Left renal cortex interstitium (tissue), 4 donors: ENCODE data around the gene CLRN2. TPM values are rescaled to one million over a fixed set of nuclear protein-coding genes. Genes with fewer than 3 reads are reported as not detected.

ENCODE experiments used
- DNase-seq, 4 donors: peaks; one replicate each; pipeline ENCODE4 v3.0.0-alpha.2; 2013; ENCODE audit warnings: low read depth in 4 of 4, low spot score in 2 of 4, missing footprints in 1 of 4
- polyA plus RNA-seq, 4 donors: library from polyadenylated mRNA; unstranded; fragments of 120-200 nt; gene quantifications; one replicate each; pipeline ENCODE4 v1.2.1, GENCODE V29; 2013; ENCODE audit not compliant: insufficient read length in 4 of 4

CLRN2 gene
- polyA plus RNA-seq, 4 donors, result not detected

DNA sequence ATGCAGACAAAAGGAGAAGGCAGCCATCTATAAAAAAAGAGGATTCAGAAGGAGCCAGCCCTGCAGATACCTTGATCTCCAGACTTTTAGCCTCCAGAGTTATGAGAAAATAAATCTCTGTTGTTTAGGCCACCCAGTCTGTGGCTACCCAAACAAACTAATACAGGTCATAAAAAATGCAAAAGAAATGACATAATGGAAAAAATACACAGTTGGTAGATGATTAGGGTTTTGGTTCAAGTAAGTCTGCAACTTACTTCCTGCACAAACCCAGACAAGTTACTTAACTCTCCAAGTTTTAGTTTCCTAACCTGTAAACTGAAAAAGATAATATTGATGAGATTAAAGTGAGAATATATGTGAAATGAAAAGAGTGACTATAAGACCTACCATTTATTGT, 14.4 kb upstream of the CLRN2 start:
- no peak for DNase-seq

DNA sequence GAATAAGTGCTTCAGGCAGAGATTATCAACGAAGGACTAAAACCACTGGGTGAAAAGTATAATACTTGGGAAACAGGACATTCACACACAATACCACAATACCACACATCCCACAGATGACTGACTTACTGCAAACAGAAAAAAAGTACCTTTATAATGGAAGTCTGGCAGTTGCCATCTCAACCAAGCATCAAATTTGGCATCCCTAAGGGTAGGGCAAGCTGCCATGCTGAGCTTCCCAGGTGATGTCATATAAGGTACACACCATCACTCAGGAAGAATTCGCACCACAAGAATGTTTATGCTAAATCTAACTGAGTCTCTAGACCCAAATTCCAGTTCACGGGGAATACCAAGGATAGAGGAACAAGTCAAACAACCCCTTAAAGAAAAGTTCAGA, 12.2 kb upstream of the CLRN2 start:
- no peak for DNase-seq

DNA sequence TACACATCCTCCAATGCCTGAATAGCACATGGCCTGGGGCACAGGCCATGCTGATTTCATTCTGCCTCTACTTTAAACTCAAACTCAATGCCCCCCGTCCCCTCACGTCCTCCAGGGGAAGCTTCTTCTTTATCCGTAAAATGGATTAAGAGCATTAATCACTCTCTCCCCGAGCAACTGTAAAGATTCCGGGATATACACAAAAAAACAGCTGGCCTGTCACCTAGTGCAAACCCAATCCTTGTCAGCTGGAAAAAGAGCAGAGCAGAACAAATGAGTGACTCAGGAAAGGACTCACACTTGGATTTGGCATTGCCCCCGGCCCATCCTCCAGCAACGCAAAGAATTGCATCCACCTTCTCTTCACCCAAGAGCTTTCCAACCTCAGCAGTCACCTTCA, 10.9 kb upstream of the CLRN2 start:
- no peak for DNase-seq

DNA sequence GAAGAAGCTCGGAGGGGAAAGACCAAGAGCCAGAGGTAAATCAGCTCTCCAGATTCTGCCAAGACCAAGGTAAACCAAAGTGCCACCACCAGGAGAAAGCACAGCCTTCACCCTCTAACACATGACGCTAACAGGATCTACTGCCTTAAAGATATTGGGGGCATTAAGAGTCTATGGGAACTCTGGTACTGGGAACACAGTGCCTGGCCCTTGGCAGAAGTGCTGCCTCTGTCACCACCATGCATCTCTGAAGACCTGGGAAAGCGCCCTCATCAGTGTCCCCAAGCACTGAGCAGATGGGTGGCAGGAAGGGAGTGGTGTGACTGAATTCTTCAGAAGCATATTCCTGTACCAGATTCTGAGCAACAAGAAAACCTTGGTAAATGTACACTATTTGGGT, 4.4 kb upstream of the CLRN2 start:
- DNase-seq, result no peak

DNA sequence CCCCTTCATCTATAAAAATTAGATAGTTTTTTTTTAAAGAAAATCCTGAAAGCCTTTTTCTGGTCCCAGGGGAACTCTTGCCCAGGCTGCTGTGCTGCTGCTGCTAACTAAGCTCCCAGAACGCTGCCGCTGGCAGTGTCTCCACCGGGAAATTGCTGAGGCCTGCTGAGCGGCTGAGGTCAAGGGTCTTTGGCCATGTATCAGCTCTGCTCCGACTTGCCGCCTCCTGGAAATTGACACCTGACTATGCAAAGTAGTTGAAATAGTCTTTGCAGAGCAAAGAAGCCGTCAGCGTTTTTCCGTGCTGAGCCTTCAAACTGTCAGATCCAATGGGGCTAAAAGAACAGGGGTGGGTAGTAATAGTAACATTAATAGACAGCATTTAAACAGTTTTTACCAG, 3.9 kb upstream of the CLRN2 start:
- no peak for DNase-seq

DNA sequence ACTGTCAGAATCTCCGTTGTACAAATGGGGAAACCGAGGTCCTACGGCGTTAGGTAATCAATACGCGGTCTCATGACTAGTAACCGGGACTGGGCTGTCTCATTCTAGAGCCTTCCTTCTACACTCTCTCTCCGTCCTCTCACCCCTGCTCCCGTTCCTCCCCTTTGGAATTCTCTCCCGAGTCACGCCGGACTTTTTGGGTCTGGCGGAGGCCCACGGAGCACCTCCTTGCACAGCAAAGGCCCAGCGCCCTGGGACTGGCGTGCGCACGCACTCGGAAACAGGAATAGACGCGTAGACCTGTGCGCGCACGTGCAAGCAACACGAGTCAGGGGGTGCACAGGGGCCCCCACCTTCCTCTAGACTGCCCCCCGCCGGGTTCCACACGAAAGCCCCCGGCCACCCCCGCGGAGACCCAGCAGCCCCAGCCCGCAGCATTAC, 3.4 kb upstream of the CLRN2 start:
- DNase-seq, result no peak

DNA sequence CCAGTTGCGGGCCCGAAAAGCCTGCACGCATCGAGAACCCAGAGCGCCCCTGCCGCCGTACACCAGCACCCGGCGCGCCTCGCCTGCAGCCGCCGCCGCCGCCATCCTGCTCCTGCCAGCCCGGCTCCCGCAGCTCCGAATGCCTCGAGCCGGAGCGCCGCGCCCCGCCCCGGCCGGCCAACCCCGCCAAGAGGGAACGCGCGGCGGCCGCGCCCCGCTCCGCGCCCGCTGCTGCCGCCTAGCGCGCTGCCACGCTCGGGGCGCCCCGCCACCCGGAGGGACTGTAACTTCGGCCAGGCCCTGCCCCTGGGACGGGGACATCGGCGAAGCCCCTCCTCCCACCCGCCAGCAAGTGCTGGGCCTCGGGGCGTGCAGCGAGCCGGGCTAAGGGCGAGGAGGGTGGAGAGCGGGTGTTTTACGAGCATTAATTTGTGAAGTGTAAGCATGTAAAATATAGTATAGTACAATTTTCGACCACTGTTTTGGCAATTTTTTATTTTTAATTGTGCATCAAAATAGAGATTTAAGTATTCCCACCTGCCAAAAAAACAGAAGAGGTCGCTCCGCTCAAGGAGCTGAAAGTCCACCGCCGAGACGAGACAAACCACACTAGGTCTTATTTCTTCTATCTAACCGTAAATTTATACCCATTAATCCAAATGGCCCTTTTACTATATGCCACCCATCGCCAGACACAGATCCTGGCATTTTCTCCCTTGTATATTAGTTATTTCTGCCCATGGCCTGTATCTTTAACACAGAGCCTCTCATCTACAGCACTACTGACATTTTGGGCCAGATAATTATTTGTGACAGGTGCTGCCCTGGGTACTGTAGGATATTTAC, 2.8 kb upstream of the CLRN2 start, which contains the start of gene QDPR:
TSS of gene QDPR (minus strand) at position 141 of the 846 bp plus-strand sequence. CDS start at position 105, 36 bp downstream.
- DNase-seq, result peak in 2 of 4 donors; percentile 46 to 47

DNA sequence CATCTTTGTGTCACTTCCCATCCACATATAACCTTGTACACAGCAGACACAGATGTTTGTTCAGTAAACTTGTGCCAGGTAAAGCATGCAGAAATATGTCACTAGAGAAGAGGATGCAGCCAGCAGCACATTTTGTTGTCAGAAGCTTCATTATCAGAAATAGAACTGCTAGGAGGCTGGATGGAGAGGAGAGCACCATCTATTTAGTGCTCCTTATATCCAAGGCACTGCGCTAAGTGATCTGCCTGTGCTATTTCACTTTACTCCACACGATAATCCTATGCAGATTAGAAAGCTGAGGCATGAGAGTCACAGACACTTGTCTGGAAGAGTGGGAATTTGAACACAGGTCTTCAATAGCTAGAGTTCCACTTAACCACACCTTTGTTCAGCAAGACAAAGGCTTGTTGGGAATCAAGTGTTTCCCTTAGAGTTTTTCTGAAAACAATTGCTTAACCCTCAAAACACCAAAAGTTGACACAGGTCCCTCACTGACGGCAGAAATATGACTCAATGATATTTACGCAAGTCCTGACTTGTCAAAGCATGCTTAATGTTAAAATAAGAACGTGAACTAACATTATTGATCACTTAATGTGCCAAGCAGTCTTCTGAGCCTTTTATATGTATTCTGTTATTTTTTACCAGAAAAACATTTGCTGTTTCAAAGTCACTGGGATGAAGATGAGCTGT, 1.8 kb upstream of the CLRN2 start:
- no peak for DNase-seq

DNA sequence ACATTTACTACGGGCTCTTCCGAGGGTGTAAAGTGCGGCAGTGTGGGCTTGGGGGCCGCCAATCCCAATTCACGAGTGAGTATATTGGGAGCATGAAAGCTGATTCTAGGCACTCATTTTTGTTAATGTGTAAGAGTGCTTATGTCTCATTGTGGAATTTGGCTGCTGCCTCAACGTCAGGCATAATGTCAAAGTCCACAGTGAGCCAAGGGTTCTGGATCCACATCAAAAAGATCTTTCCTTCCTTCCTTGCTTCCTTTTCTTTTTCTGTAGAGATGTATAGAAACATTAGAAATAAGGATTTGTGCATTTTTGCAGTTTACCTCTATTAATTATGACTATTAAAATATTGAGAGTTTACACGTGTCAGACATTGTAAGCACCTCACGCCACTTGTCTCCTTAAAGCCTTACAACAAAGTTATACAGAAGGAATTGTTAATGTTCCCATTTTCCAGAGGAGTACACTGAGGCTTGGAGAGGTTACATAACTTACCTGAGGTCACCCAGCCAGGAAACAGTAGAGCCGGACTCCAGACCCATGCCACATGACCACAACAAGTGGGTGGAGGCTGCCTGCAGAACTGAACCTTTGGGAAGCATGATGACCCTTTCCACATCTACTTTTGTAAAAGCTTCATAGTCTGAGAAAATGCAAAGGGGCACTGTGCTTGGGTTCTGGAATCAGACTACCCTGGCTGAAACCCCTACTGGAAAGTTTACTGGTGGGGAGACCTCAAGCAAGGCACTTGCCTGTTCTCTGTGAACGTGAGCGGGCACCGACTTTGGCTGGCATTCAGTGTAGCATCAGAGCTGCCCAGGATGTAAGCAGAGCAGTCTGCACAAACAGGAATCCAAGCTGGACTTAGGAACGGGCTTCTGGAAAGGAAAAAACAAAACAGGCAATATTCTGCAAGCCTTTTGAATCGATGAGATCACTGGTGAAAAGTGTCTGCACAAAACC, 761 bp downstream of the CLRN2 start:
- no peak for DNase-seq

DNA sequence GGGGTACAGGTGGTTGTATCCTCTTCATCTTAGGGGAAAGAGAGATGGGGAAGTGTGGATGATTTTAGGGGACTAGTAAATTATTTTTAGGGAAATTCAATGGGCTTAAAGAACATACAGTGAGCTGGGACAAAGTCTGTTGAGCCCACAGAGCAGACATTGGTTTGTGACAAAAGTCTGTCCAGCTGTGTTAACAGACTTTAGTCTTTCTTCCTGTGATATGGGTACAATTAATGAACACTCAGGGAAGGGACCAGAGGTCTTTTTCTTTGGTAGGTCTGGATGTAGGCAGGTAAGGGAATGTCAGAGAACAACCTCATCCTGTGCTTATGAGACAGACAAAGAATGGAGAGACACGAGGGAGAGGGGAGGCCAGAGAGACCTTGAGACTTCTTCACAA, 2.0 kb downstream of the CLRN2 start:
- DNase-seq, result no peak

DNA sequence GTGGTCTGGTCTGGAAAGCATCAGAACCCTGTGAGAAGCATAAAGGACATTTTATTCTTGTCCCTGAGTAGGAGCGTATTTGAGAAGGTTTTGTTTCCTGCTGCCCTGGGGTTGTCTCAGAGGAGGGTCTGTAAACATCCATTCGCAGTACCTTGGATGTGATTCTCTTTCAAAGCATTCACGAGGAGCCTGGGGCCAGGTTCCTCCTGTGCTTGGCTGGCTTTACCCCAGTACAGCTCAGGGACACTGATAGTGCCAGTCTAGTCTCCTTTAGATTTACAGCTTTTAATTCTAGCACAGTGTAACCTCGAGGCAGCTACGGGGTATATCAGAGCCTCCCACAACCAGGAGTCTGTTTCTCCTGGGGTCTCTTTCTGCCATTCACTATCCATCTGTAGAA, 2.7 kb downstream of the CLRN2 start:
- no peak for DNase-seq

DNA sequence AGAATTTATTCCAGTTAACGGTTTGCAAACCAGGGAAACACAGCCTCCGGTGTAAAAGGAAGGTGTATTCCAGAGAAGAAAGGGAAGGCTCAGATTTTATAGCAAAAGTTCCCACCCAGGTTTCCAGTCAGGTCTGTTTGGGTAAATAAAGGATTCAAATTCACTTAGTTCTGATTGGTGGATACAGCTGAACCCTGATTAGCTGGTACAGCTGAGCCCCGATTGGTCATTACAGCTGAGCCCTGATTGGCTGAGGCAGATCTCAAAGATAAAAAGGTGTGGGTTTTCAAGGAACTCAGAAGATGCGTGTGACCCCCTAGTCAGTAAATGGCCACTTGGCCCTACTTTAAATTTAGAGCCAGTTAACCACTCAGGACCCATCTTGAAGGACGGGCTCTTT, 6.6 kb downstream of the CLRN2 start:
- DNase-seq, result no peak

DNA sequence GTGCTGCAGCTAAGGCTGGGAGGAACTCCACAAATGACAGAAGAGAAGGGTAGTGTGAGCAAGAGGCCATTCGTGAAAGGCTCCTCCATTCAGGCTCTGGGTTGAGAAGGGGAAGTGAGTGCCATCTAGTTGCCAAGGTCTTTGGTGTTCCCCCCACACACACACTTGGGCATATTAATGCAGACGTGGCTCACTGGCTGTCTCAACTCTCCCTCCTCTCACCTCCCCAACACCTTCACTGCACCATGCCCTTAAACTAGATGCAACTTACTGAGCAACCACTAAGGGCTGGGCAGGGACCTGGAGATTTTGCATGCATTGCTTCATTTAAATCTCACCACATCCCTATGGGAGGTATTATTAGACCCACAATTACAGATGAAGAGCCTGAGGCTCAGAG, 8.7 kb downstream of the CLRN2 start:
- DNase-seq, result no peak

DNA sequence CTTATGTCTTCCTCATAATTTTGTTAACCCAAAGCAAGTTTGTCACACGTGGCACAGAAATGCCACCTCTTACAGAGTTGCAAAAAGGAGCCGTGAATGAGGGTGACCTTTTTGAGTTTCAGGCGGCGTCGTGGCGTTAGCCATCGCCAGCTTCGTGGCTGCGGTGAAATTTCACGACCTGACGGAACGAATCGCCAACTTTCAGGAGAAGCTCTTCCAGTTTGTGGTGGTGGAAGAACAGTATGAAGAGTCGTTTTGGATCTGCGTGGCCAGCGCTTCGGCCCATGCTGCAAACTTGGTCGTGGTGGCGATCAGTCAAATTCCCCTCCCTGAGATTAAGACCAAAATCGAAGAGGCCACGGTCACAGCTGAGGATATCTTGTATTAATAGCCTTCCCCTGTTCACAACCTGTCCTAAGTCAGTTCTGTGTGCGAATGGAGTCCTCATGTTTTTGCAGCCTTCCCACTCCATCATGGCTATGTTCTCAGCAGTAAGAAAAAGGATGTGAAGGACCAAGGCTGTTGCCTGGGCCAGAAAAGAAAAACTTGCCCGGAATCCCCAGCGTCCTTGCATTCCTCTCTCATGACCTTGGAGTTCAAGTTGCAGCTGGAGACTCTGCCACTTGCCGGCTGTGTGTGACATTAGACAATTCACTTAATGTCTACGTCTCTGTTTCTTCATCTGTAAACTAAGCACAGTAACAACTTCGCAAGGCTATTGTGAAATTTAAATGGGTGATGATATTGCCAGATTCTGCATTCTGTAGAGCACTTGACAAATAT, 11.9 kb downstream of the CLRN2 start:
- DNase-seq, result no peak

DNA sequence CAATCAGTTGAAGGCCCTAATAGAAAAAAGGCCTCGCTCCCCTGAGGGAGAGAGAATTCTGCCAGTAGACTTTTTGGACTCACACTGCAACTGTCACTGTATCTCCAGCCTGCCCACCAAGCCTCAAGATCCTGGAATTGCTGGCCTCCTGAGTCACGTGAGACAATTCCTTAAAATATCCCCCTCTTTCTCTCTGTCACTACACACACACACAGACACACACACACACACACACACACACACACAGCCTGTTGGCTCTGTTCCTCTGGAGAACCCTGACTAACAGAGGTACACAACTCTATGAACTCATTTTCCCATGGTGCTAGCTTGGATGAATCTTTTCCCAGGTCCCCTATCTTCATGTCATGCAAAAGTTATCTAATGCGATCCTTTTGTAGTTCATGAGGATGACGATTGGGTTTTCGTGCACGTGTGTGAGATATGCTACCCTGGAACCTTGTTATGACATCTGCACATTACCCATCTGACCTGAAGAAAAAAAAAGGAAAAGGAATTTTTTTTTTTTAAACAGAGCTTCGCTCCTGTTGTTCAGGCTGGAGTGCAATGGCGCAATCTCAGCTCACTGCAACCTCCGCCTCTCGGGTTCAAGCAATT, 13.7 kb downstream of the CLRN2 start:
- DNase-seq, result no peak

DNA sequence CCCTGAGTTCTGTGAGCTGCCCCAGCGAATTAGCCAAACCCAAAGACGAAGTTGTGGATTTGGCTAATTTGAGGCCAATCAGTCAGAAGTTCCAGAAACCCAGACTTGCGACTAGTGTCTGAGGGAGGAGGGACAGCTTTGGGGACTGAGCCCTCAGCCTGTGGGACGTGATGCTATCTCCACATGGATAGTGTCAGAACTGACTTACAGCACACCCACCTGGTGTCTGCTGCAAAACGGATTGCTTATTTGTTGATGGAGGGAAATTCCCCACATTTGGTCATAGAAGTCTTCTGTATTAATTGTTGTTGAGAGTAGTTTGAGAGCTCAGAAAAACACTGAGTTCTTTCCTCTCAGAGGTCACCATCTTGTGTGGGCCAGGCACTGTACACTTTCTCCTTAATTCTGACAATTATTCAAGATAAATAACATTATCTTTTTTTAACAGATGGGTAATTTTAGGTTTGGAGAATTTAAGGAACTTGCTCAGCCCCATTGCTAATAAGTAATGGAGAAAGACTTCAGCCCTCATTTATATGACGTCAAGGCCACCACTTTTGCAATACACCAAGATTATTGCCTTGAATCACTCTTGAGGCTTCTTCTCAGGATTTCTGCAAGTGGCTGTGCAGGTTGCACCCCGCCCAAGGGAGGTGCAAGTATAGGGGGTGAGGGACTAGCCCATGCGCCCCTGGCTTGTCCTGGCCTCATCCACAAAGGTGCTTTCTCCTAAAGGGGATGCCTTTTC, 16.7 kb downstream of the CLRN2 start:
- DNase-seq, result no peak

DNA sequence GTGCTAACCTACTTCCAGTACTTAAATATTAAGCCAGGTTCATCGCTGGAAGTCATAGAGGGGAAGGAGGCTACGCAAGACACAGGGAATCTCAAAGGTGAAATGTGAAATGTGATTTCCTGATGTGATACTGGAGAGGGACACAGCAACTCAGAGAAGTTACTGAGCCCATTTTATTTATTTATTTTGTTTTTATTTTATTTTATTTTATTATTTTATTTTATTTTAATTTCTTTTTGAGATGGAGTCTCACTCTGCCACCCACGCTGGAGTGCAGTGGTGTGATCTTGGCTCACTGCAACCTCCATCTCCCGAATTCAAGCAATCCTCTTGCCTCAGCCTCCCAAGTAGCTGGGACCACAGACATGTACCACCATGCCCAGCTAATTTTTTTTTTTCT, 19.7 kb downstream of the CLRN2 start:
- DNase-seq, result no peak

DNA sequence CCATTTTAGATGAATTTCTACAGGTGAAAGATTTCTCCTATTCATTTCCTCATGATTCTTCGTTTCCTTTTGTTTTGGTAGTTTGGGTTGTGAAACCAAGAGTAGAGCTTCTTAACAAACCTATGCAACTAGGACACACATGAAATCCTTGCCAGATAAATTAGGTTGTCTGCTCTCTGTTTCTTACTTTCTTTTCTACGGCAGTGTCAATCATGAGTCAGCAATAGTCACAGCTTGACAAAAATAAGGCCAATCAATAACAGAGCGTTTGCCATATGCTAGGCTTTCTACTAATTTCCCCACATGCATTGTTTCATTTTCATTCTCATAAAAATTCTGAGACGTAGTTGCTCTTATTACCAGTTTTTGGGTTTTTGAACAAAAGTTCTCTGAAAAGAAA, 20.3 kb downstream of the CLRN2 start:
- no peak for DNase-seq

DNA sequence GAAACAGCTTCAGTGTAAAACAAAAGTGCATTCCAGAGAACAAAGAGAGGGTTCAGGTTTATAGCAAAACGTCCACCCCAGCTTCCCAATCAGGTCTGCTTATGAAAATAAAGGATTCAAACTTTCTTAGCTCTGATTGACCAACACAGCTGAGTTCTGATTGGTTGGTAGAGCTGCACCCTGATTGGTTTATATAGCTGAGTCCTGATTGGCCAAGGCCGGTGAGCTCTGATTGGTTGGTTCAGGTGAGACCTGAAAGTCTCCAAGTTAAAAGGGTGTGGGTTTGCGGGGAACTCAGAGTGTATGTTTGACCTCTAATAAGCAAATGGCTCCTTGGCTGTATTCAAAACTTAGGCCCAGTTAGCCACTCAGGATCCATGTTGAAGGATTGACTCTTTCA, 20.9 kb downstream of the CLRN2 start:
- no peak for DNase-seq
